Nasal cavity respiratory epithelium epithelial cell of viscerocranial mucosa (primary cell): ENCODE data around the gene ELAPOR2. TPM values are rescaled to one million over a fixed set of nuclear protein-coding genes. Genes with fewer than 3 reads are reported as not detected.

Experiments used
- total RNA-seq: library from RNA; depleted of rRNA; stranded (reverse); fragments of >200 nt; gene quantifications from 2 replicates; pipeline ENCODE4 v1.2.3, GENCODE V29; 2014

The ELAPOR2 gene, protein sequence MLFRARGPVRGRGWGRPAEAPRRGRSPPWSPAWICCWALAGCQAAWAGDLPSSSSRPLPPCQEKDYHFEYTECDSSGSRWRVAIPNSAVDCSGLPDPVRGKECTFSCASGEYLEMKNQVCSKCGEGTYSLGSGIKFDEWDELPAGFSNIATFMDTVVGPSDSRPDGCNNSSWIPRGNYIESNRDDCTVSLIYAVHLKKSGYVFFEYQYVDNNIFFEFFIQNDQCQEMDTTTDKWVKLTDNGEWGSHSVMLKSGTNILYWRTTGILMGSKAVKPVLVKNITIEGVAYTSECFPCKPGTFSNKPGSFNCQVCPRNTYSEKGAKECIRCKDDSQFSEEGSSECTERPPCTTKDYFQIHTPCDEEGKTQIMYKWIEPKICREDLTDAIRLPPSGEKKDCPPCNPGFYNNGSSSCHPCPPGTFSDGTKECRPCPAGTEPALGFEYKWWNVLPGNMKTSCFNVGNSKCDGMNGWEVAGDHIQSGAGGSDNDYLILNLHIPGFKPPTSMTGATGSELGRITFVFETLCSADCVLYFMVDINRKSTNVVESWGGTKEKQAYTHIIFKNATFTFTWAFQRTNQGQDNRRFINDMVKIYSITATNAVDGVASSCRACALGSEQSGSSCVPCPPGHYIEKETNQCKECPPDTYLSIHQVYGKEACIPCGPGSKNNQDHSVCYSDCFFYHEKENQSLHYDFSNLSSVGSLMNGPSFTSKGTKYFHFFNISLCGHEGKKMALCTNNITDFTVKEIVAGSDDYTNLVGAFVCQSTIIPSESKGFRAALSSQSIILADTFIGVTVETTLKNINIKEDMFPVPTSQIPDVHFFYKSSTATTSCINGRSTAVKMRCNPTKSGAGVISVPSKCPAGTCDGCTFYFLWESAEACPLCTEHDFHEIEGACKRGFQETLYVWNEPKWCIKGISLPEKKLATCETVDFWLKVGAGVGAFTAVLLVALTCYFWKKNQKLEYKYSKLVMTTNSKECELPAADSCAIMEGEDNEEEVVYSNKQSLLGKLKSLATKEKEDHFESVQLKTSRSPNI
- 2.7 and 10.5 TPM in 2 replicates for total RNA-seq

GRCh38 chr7:87059525-87060287, at the start of gene ELAPOR2:
Gene ELAPOR2, minus strand, starts transcription at chr7:87059654. Its CDS starts 141 bp downstream, at chr7:87059513.

Other genes starting within 250 kb of the ELAPOR2 start
- gene DMTF1, start 92.8 kb upstream of the ELAPOR2 start, total RNA-seq: 43.4 and 75.2 TPM in 2 replicates
- 19.3 and 19.8 TPM in 2 replicates for gene TMEM243, start 160.1 kb upstream of the ELAPOR2 start, total RNA-seq